ENCODE data around the gene GFER. TPM values are rescaled to one million over a fixed set of nuclear protein-coding genes. Genes with fewer than 3 reads are reported as not detected.

The GFER gene
- total RNA-seq, 1 experiment from 2014 or later = 58.5 TPM

DNA sequence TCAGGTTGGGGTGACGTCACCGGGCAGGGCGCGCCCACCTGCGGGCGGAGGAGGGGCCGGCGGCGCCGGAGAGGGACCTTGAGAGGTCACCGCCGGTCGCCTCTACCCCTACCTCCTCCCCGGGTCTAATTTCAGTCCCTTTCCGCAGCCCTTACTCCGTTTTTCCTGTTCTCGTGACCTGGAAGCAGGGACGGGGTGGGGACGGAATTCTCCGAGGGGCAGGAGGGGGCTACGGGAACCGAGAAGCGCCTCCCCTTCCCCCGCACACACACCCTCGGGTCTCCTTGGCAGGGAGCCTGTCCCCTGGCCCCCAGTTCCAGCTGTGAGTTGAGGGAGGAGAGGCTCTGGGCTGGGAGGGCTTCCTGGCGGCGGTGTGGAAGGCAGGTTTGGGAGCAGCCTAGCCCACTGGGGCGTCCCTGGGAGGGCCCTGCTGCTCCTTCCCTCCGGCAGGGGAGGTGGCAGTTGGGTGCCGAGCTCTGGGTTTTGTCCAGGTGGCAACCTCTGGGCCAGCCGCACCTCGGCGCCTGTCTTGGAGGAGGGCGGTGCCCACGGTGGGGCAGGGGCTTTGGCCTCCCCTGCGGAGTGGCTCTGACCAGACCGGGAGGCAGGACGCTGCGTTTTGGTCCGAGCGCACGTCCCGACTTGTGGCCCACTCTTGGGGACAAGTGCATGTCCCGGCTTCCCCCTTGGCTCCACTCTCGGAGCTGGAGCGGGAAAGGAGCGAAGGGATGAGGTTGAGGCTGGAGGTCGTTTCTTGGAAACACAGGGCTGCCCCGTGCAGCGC, 6.5 kb downstream of the GFER start (continued):
- no peak for TF ChIP-seq OVOL2 (CRISPR knock-in tag; IDR thresholded peaks at IDR 0.05; ENCODE audit: borderline replicate concordance)
- no peak for TF ChIP-seq TP53 (CRISPR knock-in tag; IDR thresholded peaks at IDR 0.05)
- TF ChIP-seq, protein P1, sequence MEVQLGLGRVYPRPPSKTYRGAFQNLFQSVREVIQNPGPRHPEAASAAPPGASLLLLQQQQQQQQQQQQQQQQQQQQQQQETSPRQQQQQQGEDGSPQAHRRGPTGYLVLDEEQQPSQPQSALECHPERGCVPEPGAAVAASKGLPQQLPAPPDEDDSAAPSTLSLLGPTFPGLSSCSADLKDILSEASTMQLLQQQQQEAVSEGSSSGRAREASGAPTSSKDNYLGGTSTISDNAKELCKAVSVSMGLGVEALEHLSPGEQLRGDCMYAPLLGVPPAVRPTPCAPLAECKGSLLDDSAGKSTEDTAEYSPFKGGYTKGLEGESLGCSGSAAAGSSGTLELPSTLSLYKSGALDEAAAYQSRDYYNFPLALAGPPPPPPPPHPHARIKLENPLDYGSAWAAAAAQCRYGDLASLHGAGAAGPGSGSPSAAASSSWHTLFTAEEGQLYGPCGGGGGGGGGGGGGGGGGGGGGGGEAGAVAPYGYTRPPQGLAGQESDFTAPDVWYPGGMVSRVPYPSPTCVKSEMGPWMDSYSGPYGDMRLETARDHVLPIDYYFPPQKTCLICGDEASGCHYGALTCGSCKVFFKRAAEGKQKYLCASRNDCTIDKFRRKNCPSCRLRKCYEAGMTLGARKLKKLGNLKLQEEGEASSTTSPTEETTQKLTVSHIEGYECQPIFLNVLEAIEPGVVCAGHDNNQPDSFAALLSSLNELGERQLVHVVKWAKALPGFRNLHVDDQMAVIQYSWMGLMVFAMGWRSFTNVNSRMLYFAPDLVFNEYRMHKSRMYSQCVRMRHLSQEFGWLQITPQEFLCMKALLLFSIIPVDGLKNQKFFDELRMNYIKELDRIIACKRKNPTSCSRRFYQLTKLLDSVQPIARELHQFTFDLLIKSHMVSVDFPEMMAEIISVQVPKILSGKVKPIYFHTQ (CRISPR knock-in tag; IDR thresholded peaks at IDR 0.05) = no peak
- no peak for TF ChIP-seq ARID4B (CRISPR knock-in tag; IDR thresholded peaks at IDR 0.05; ENCODE audit: borderline replicate concordance)
- TF ChIP-seq ZNF219 (CRISPR knock-in tag; IDR thresholded peaks at IDR 0.05; ENCODE audit: borderline replicate concordance) = no peak
- TF ChIP-seq IRF2 (CRISPR knock-in tag; IDR thresholded peaks at IDR 0.05; ENCODE audit: borderline replicate concordance, low read depth) = 0 out of 2 replicates have a peak, but pooled peaks have one; percentile 46
- no peak for TF ChIP-seq ETV6 (CRISPR knock-in tag; IDR thresholded peaks at IDR 0.05)
- no peak for TF ChIP-seq KAT7 (CRISPR knock-in tag; IDR thresholded peaks at IDR 0.05; ENCODE audit: borderline replicate concordance)
- no peak for TF ChIP-seq ATF3 (CRISPR knock-in tag; conservative IDR thresholded peaks at IDR 0.05)
- TF ChIP-seq ZNF232 (CRISPR knock-in tag; IDR thresholded peaks at IDR 0.05) = peak; percentile 27; the same call in 1 of the 2 replicates
- TF ChIP-seq MXD4 (CRISPR knock-in tag; IDR thresholded peaks at IDR 0.05; ENCODE audit: borderline replicate concordance) = no peak
- TF ChIP-seq ZNF423 (CRISPR knock-in tag; IDR thresholded peaks at IDR 0.05) = peak; percentile 50
- no peak for TF ChIP-seq FOXK1 (CRISPR knock-in tag; IDR thresholded peaks at IDR 0.05)
- no peak for TF ChIP-seq NR1H2 (CRISPR knock-in tag; IDR thresholded peaks at IDR 0.05)
- TF ChIP-seq FOXJ3 (CRISPR knock-in tag; IDR thresholded peaks at IDR 0.05; ENCODE audit: borderline replicate concordance) = no peak
- TF ChIP-seq FOXP4 (CRISPR knock-in tag; IDR thresholded peaks at IDR 0.05) = no peak
- TF ChIP-seq SP1 (CRISPR knock-in tag; conservative IDR thresholded peaks at IDR 0.05) = no peak; the same call in 1 of the 2 replicates
- TF ChIP-seq ZNF138 (CRISPR knock-in tag; conservative IDR thresholded peaks at IDR 0.05) = no peak
- TF ChIP-seq, protein P2, sequence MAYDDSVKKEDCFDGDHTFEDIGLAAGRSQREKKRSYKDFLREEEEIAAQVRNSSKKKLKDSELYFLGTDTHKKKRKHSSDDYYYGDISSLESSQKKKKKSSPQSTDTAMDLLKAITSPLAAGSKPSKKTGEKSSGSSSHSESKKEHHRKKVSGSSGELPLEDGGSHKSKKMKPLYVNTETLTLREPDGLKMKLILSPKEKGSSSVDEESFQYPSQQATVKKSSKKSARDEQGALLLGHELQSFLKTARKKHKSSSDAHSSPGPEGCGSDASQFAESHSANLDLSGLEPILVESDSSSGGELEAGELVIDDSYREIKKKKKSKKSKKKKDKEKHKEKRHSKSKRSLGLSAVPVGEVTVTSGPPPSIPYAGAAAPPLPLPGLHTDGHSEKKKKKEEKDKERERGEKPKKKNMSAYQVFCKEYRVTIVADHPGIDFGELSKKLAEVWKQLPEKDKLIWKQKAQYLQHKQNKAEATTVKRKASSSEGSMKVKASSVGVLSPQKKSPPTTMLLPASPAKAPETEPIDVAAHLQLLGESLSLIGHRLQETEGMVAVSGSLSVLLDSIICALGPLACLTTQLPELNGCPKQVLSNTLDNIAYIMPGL (CRISPR knock-in tag; IDR thresholded peaks at IDR 0.05) = 0 out of 2 replicates have a peak, but pooled peaks have one; percentile 16
- TF ChIP-seq ZNF317 (CRISPR knock-in tag; IDR thresholded peaks at IDR 0.05; ENCODE audit: borderline replicate concordance, low read depth) = no peak
- no peak for TF ChIP-seq JAZF1 (CRISPR knock-in tag; IDR thresholded peaks at IDR 0.05)
- no peak for TF ChIP-seq SOX15 (CRISPR knock-in tag; IDR thresholded peaks at IDR 0.05)
